ENCODE results near the gene XRCC4. TPM values are rescaled to one million over a fixed set of nuclear protein-coding genes. Genes with fewer than 3 reads are reported as not detected.

XRCC4 gene
- total and polyA plus RNA-seq, 2 of the 13 experiments (the other 11 are each of a cell fraction or from before 2014, with no cell fraction given) = 2.8 to 12.6 TPM

DNA sequence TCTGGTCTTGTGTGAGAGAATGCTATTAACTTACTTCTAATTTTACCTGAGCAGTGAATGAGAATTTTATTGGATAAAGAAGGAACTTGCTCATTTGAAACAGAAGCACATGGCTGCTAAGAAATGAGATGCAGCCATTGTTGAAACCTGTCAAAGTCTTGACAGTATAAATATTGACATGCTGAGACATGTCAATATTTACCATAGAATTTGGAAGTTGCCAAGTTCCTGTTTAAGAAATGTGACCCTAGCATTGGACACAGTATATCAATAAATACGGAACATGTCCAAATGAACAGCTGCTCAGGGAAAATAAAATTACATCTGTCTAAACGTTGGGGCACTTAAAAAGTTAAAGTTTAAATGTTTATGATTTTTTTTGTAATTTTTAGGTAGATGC is 7.8 kb downstream of the XRCC4 start (continued):
- TF ChIP-seq STAT6 (CRISPR knock-in tag; IDR thresholded peaks at IDR 0.05; ENCODE audit: borderline replicate concordance) = peak; percentile 70; the same call in 1 of the 2 replicates
- TF ChIP-seq CHD4 (IDR thresholded peaks at IDR 0.05; ENCODE audit: borderline replicate concordance, low read length) = no peak
- peak; percentile 91 for TF ChIP-seq SIX4 (CRISPR knock-in tag; IDR thresholded peaks at IDR 0.05)
- TF ChIP-seq, protein P1, sequence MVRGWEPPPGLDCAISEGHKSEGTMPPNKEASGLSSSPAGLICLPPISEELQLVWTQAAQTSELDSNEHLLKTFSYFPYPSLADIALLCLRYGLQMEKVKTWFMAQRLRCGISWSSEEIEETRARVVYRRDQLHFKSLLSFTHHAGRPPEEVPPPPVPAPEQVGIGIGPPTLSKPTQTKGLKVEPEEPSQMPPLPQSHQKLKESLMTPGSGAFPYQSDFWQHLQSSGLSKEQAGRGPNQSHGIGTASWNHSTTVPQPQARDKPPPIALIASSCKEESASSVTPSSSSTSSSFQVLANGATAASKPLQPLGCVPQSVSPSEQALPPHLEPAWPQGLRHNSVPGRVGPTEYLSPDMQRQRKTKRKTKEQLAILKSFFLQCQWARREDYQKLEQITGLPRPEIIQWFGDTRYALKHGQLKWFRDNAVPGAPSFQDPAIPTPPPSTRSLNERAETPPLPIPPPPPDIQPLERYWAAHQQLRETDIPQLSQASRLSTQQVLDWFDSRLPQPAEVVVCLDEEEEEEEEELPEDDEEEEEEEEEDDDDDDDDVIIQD (CRISPR knock-in tag; IDR thresholded peaks at IDR 0.05; ENCODE audit: low read depth) = peak; percentile 83; the same call in 1 of the 2 replicates
- no peak for TF ChIP-seq ARNT2 (CRISPR knock-in tag; IDR thresholded peaks at IDR 0.05; ENCODE audit: low read depth)
- TF ChIP-seq SETDB1 (CRISPR knock-in tag; IDR thresholded peaks at IDR 0.05; ENCODE audit: borderline replicate concordance) = no peak
- TF ChIP-seq ZNF577 (CRISPR knock-in tag; IDR thresholded peaks at IDR 0.05; ENCODE audit: borderline replicate concordance, low read depth) = no peak
- TF ChIP-seq RFX1 (IDR thresholded peaks at IDR 0.05) = no peak
- TF ChIP-seq, protein P2, sequence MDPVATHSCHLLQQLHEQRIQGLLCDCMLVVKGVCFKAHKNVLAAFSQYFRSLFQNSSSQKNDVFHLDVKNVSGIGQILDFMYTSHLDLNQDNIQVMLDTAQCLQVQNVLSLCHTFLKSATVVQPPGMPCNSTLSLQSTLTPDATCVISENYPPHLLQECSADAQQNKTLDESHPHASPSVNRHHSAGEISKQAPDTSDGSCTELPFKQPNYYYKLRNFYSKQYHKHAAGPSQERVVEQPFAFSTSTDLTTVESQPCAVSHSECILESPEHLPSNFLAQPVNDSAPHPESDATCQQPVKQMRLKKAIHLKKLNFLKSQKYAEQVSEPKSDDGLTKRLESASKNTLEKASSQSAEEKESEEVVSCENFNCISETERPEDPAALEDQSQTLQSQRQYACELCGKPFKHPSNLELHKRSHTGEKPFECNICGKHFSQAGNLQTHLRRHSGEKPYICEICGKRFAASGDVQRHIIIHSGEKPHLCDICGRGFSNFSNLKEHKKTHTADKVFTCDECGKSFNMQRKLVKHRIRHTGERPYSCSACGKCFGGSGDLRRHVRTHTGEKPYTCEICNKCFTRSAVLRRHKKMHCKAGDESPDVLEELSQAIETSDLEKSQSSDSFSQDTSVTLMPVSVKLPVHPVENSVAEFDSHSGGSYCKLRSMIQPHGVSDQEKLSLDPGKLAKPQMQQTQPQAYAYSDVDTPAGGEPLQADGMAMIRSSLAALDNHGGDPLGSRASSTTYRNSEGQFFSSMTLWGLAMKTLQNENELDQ (CRISPR knock-in tag; IDR thresholded peaks at IDR 0.05; ENCODE audit: borderline replicate concordance) = no peak
- TF ChIP-seq ZNF124 (CRISPR knock-in tag; IDR thresholded peaks at IDR 0.05) = no peak
- no peak for TF ChIP-seq ZFP36L2 (CRISPR knock-in tag; IDR thresholded peaks at IDR 0.05)
- no peak for TF ChIP-seq POLR2AphosphoS5 (IDR thresholded peaks at IDR 0.05; ENCODE audit: low read depth, low read length)
- no peak for TF ChIP-seq MYNN (CRISPR knock-in tag; IDR thresholded peaks at IDR 0.05; ENCODE audit: low read depth)
- no peak for TF ChIP-seq ZNF264 (CRISPR knock-in tag; IDR thresholded peaks at IDR 0.05)
- no peak for TF ChIP-seq ZSCAN12 (CRISPR knock-in tag; IDR thresholded peaks at IDR 0.05)
- no peak for TF ChIP-seq RORA (CRISPR knock-in tag; IDR thresholded peaks at IDR 0.05)
- no peak for TF ChIP-seq PLRG1 (conservative IDR thresholded peaks at IDR 0.05)
- no peak for TF ChIP-seq MAFK (conservative IDR thresholded peaks at IDR 0.05 in 1 of 2, IDR thresholded peaks at IDR 0.05 in 1 of 2; ENCODE audit: low read length in 2 of 2)
- TF ChIP-seq POGK (CRISPR knock-in tag; conservative IDR thresholded peaks at IDR 0.05) = no peak
- no peak for TF ChIP-seq ISX (CRISPR knock-in tag; conservative IDR thresholded peaks at IDR 0.05)
- TF ChIP-seq, protein P3, sequence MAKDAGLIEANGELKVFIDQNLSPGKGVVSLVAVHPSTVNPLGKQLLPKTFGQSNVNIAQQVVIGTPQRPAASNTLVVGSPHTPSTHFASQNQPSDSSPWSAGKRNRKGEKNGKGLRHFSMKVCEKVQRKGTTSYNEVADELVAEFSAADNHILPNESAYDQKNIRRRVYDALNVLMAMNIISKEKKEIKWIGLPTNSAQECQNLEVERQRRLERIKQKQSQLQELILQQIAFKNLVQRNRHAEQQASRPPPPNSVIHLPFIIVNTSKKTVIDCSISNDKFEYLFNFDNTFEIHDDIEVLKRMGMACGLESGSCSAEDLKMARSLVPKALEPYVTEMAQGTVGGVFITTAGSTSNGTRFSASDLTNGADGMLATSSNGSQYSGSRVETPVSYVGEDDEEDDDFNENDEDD (CRISPR knock-in tag; IDR thresholded peaks at IDR 0.05; ENCODE audit: borderline replicate concordance) = no peak
- TF ChIP-seq MTF2 (CRISPR knock-in tag; IDR thresholded peaks at IDR 0.05; ENCODE audit: borderline replicate concordance) = no peak
